Transverse colon (tissue), 3 donors: ENCODE results near the gene CCHCR1.
"Not testable (repeated sequence)": the region's sequence is repeated elsewhere in the genome, so short reads cannot be mapped to it uniquely, and the experiment has no call there.

Source experiments
- POLR2A ChIP-seq: fragments of 450-650 bp; IDR thresholded peaks from one replicate; pipeline ENCODE4 v1.6.1; 2016; ENCODE audit warnings: antibody characterized with exemption, mild to moderate bottlenecking, moderate library complexity
- POLR2AphosphoS5 ChIP-seq, 3 donors: sonication (generic); formaldehyde crosslinking; IDR thresholded peaks; one replicate each; pipeline ENCODE4 v1.6.1; 2016; ENCODE audit warnings: antibody characterized with exemption in 3 of 3

GRCh38 chr6:31183859-31184258 is 26.3 kb upstream of the CCHCR1 start:
- TF ChIP-seq POLR2A; POLR2AphosphoS5 (IDR thresholded peaks at IDR 0.05): not testable (repeated sequence)
